OCI-LY3 (cell line): ENCODE measurements around the gene C12orf57.

Experiments
- EZH2phosphoT487 ChIP-seq: fragments of 200-600 bp; shearing (Covaris generic); IDR thresholded peaks from 2 replicates; pipeline ENCODE4 v1.6.1; 2018; ENCODE audit warnings: antibody characterized with exemption, mixed run types, low read depth
- TF ChIP-seq, protein P1 (sequence below): fragments of 200-600, 300-600 bp; sonication (generic); IDR thresholded peaks from 2 replicates; pipeline ENCODE4 v1.5.1; 2014; ENCODE audit warnings: antibody characterized with exemption, low read length, low read depth

GRCh38 chr12:6899427-6899826 is 44.4 kb upstream of the C12orf57 start:
- TF ChIP-seq, protein P1, sequence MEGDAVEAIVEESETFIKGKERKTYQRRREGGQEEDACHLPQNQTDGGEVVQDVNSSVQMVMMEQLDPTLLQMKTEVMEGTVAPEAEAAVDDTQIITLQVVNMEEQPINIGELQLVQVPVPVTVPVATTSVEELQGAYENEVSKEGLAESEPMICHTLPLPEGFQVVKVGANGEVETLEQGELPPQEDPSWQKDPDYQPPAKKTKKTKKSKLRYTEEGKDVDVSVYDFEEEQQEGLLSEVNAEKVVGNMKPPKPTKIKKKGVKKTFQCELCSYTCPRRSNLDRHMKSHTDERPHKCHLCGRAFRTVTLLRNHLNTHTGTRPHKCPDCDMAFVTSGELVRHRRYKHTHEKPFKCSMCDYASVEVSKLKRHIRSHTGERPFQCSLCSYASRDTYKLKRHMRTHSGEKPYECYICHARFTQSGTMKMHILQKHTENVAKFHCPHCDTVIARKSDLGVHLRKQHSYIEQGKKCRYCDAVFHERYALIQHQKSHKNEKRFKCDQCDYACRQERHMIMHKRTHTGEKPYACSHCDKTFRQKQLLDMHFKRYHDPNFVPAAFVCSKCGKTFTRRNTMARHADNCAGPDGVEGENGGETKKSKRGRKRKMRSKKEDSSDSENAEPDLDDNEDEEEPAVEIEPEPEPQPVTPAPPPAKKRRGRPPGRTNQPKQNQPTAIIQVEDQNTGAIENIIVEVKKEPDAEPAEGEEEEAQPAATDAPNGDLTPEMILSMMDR, result no peak
- TF ChIP-seq EZH2phosphoT487, result no peak
